HG03045 (cell line): ENCODE results near the gene TMEM82.

ENCODE experiments used
- ATAC-seq: cut with Tn5 transposase; IDR thresholded peaks from one replicate; pipeline ENCODE4 v1.9.1; 2021; ENCODE audit warnings: mild to moderate bottlenecking, moderate library complexity; ENCODE audit not compliant: unreplicated experiment

The TMEM82 gene

GRCh38 chr1:15734901-15735300 is 7.4 kb upstream of the TMEM82 start:
- no peak for ATAC-seq

- no peak for ATAC-seq
Observed at GRCh38 chr1:15735304-15736037, 6.8 kb upstream of the TMEM82 start.

- ATAC-seq = no peak
Observed at GRCh38 chr1:15736038-15736891, 6.0 kb upstream of the TMEM82 start, which contains the start of gene SLC25A34. Gene SLC25A34 (plus strand): TSS chr1:15736258. CDS start chr1:15736486, 228 bp downstream.

- ATAC-seq = no peak
Observed at GRCh38 chr1:15736892-15737261, 5.4 kb upstream of the TMEM82 start.

GRCh38 chr1:15737324-15738319 is 4.7 kb upstream of the TMEM82 start:
- ATAC-seq = no peak

- no peak for ATAC-seq
Observed at GRCh38 chr1:15738416-15739113, 3.7 kb upstream of the TMEM82 start.

- ATAC-seq = no peak
Observed at GRCh38 chr1:15739259-15739658, 3.0 kb upstream of the TMEM82 start.

GRCh38 chr1:15739745-15740144 is 2.6 kb upstream of the TMEM82 start:
- no peak for ATAC-seq

GRCh38 chr1:15740924-15741850 is 1.1 kb upstream of the TMEM82 start:
- no peak for ATAC-seq

GRCh38 chr1:15744122-15744679 is 1.9 kb downstream of the TMEM82 start:
- ATAC-seq = no peak

- ATAC-seq = no peak
Observed at GRCh38 chr1:15747378-15747777, 5.1 kb downstream of the TMEM82 start.

GRCh38 chr1:15748264-15748663 is 6.0 kb downstream of the TMEM82 start:
- no peak for ATAC-seq

GRCh38 chr1:15748690-15749398 is 6.5 kb downstream of the TMEM82 start:
- ATAC-seq = no peak

GRCh38 chr1:15749399-15750291 is 7.3 kb downstream of the TMEM82 start:
- no peak for ATAC-seq

GRCh38 chr1:15750924-15751323 is 8.6 kb downstream of the TMEM82 start:
- no peak for ATAC-seq

- ATAC-seq = no peak
Observed at GRCh38 chr1:15751717-15752116, 9.4 kb downstream of the TMEM82 start.

- ATAC-seq = no peak
Observed at GRCh38 chr1:15753776-15754175, 11.5 kb downstream of the TMEM82 start.
